Esophagus (tissue), 2 donors: ENCODE data around the gene C2CD5. TPM values are rescaled to one million over a fixed set of nuclear protein-coding genes. Genes with fewer than 3 reads are reported as not detected.
"Not testable (repeated sequence)": the region's sequence is repeated elsewhere in the genome, so short reads cannot be mapped to it uniquely, and the experiment has no call there.

Experiments used
- H3K27ac ChIP-seq, 2 donors: one replicate each; pipeline ENCODE4 v1.5.1; 2013; ENCODE audit warnings: low read depth in 2 of 2, mild to moderate bottlenecking in 2 of 2, inconsistent platforms in 1 of 2, low read length in 1 of 2, moderate library complexity in 1 of 2
- H3K27me3 ChIP-seq, 2 donors: one replicate each; pipeline ENCODE4 v1.6.1; 2013; ENCODE audit warnings: low read length in 2 of 2, control low read depth in 1 of 2, mild to moderate bottlenecking in 1 of 2; ENCODE audit not compliant: insufficient read depth in 2 of 2, control insufficient read depth in 1 of 2
- H3K36me3 ChIP-seq, 2 donors: one replicate each; pipeline ENCODE4 v1.6.1; 2013; ENCODE audit warnings: low read length in 1 of 2; ENCODE audit not compliant: control insufficient read depth in 2 of 2, insufficient read depth in 2 of 2
- H3K4me1 ChIP-seq, 2 donors: one replicate each; pipeline ENCODE4 v1.6.1; 2013; ENCODE audit warnings: low read length in 1 of 2; ENCODE audit not compliant: control insufficient read depth in 2 of 2, insufficient read depth in 2 of 2
- H3K4me3 ChIP-seq, 2 donors: one replicate each; pipeline ENCODE4 v1.5.1; 2013; ENCODE audit warnings: low read length in 2 of 2, mild to moderate bottlenecking in 2 of 2, low read depth in 1 of 2, moderate library complexity in 1 of 2
- H3K9me3 ChIP-seq, 2 donors: one replicate each; pipeline ENCODE4 v1.6.1; 2013; ENCODE audit warnings: mild to moderate bottlenecking in 2 of 2, low read depth in 1 of 2, low read length in 1 of 2, moderate library complexity in 1 of 2; ENCODE audit not compliant: control insufficient read depth in 2 of 2, insufficient read depth in 1 of 2
- WGBS, 2 donors: extraction: QIAGEN DNeasy Blood & Tissue Kit; methylation state at CpG; one replicate each; pipeline ENCODE4 v1.1.7; 2013; 5-methylcytosine and 5-hydroxymethylcytosine counted together
- polyA plus RNA-seq, 2 donors: library from polyadenylated mRNA; stranded (reverse); fragments of 200-250 nt; gene quantifications; one replicate each; pipeline ENCODE4 v1.2.3, GENCODE V29; 2013
- donor health status: healthy with polysubstance abuse.
- donor health status: Bipolar disorder and iron deficiency.

C2CD5 gene
- polyA plus RNA-seq, 2 donors: 9.2 to 9.5 TPM

- Histone ChIP-seq H3K4me1 (no peaks in the 10 kb centered on the region), H3K27me3 (no peaks in the 10 kb centered on the region), H3K4me3 (no peak overlapping the region), H3K36me3 (no peaks in the 10 kb centered on the region), H3K27ac (no peak overlapping the region), H3K9me3 (no peaks in the 10 kb centered on the region)
Measured at GRCh38 chr12:22569253-22569652, 24.9 kb upstream of the C2CD5 start.

- Histone ChIP-seq H3K27me3 (no peaks in the 10 kb centered on the region), H3K4me1 (no peaks in the 10 kb centered on the region), H3K36me3 (peaks cover 0 to 2% of the 10 kb centered on the region in 2 donors), H3K27ac (no peak overlapping the region), H3K9me3 (no peaks in the 10 kb centered on the region), H3K4me3 (no peak overlapping the region)
- 27 to 32% methylated on average over 4 of the region's 4 CpGs for WGBS, 2 donors
Measured at GRCh38 chr12:22562036-22563028, 18.0 kb upstream of the C2CD5 start.

DNA sequence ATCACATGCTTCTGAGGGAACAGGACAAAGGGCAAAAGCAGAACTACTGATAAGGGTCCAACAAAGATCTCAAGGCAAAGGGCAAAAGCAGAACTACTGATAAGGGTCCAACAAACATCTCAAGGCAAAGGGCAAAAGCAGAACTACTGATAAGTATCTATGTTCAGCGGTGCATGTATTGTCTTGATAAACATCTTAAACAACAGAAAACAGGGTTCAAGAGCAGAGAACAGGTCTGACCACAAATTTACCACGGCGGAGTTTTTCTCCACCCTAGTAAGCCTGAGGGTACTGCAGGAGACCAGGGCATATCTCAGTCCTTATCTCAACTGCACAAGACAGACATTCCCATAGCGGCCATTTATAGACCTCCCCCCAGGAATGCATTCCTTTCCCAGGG is 10.4 kb upstream of the C2CD5 start:
- H3K27ac ChIP-seq, H3K9me3 ChIP-seq, H3K4me1 ChIP-seq, H3K27me3 ChIP-seq, H3K4me3 ChIP-seq, H3K36me3 ChIP-seq: not testable (repeated sequence)
- 89 to 91% methylated on average over 4 of the region's 4 CpGs for WGBS, 2 donors

DNA sequence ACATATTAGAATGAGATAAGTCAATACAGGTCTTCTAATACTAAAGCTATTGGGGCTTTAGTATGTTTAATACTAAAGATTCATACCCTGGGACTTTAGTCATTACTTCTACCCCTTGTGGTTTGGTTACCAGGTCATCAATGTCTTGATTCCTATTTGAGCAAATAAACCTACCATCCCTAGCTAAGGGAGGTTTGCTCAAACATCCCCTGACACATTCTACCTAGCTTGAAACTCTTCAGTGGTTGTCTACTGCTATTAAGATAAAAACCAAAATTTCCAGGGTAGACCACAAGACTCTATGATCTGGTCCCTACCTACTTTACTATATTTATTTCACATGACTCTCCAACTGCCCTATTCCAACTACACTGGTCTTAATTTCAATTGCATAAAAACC is 7.3 kb upstream of the C2CD5 start:
- Histone ChIP-seq H3K36me3 (no peaks in the 10 kb centered on the region), H3K9me3 (no peaks in the 10 kb centered on the region), H3K4me3 (no peak overlapping the region), H3K27me3 (no peaks in the 10 kb centered on the region), H3K27ac (no peak overlapping the region), H3K4me1 (no peaks in the 10 kb centered on the region)

- 96 to 97% methylated on average over 6 of the region's 6 CpGs for WGBS, 2 donors
- Histone ChIP-seq H3K27ac (no peak overlapping the region), H3K9me3 (no peaks in the 10 kb centered on the region), H3K4me1 (peaks cover 0 to 2% of the 10 kb centered on the region in 2 donors), H3K27me3 (no peaks in the 10 kb centered on the region), H3K36me3 (no peaks in the 10 kb centered on the region), H3K4me3 (peak overlapping the region in 1 of 2 donors; percentile 86)
Measured at GRCh38 chr12:22545255-22545654, 913 bp upstream of the C2CD5 start.

DNA sequence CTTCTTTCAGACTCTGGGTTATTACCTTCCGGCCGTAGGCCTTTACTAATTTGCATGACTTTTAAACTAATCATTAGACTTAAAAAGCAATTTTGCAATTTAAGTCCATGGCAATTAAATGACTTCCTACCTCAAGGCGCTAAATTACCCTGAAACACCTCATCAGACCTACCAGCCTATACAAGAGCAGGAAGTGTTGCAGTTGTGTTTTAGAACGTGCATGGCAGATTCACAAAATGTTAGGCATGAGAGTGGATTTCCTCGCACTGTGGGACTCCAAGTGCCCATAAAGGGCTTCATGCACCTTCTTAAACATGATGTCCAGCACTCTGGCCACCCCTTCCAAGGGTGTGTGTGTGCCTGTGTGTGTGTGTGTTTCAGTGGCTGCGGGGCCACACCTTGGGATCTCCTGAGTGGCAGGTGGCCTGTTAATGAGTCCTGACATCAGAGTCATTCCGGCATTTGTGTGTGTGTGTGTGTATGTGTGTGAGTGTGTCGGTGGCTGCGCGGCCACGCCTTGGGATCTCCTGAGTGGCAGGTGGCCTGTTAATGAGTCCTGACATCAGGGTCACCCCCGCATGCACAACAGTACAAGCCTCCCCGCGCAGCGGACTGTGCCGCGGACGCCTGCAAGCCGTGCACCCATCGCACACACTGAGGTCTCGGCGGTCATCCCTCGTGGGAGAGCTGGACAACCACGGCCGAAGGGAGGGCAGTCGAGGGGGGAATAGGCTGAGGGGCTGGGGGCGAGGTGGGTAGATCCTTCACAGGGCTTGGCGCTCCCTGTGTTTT is 900 bp downstream of the C2CD5 start:
- H3K9me3 ChIP-seq: no peaks in the 10 kb centered on the region
- 4 to 5% methylated on average over 28 of the region's 28 CpGs for WGBS, 2 donors
- H3K4me3 ChIP-seq: peak overlapping the region; percentile 84 to 86
- no peaks in the 10 kb centered on the region for H3K27me3 ChIP-seq
- no peaks in the 10 kb centered on the region for H3K36me3 ChIP-seq
- H3K4me1 ChIP-seq: peaks cover 0 to 2% of the 10 kb centered on the region in 2 donors
- peak overlapping the region; percentile 96 to 99 for H3K27ac ChIP-seq

- no peaks in the 10 kb centered on the region for H3K36me3 ChIP-seq
- no peak overlapping the region for H3K27ac ChIP-seq
- no peaks in the 10 kb centered on the region for H3K9me3 ChIP-seq
- H3K4me3 ChIP-seq: no peak overlapping the region
- H3K27me3 ChIP-seq: no peaks in the 10 kb centered on the region
- WGBS, 2 donors: 82 to 86% methylated on average over 5 of the region's 5 CpGs
- peaks cover 0 to 2% of the 10 kb centered on the region in 2 donors for H3K4me1 ChIP-seq
Measured at GRCh38 chr12:22541496-22542155, 2.7 kb downstream of the C2CD5 start.

DNA sequence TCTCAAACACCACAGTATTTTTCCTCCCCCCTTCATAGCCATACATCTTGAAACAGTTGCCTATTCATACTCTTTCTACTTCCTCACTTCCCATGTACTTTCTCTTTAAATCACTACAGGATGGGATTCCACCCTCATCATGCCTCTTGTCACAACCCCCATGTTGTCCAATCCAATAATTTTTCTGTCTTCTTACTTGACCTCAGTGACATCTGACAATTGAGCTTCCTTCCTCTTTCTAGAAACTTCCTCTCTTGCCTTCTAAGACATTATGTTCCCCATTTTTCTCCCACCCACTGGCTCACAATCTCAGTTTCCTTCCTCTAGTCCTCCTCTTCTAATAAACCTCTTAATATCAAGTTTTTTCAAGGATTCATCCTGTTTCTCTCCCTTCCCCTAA is 5.3 kb downstream of the C2CD5 start:
- H3K36me3 ChIP-seq: no peaks in the 10 kb centered on the region
- no peak overlapping the region for H3K4me3 ChIP-seq
- H3K27me3 ChIP-seq: no peaks in the 10 kb centered on the region
- no peaks in the 10 kb centered on the region for H3K9me3 ChIP-seq
- peaks cover 0 to 2% of the 10 kb centered on the region in 2 donors for H3K4me1 ChIP-seq
- H3K27ac ChIP-seq: no peak overlapping the region

- peaks cover 0 to 2% of the 10 kb centered on the region in 2 donors for H3K4me1 ChIP-seq
- WGBS, 2 donors: 90 to 94% methylated on average over 4 of the region's 4 CpGs
- H3K27me3 ChIP-seq: no peaks in the 10 kb centered on the region
- no peak overlapping the region for H3K27ac ChIP-seq
- no peaks in the 10 kb centered on the region for H3K9me3 ChIP-seq
- no peaks in the 10 kb centered on the region for H3K36me3 ChIP-seq
- H3K4me3 ChIP-seq: no peak overlapping the region
Measured at GRCh38 chr12:22538311-22538710, 6.0 kb downstream of the C2CD5 start.
